PFSK-1 (cell line): ENCODE results near the gene FAM53A.

Experiments
- POLR2AphosphoS5 ChIP-seq: IDR thresholded peaks from 2 replicates; pipeline ENCODE4 v1.6.1; 2012; ENCODE audit warnings: low read depth, mild to moderate bottlenecking, control low read depth, low read length, moderate library complexity
- REST ChIP-seq, 2 experiments: IDR thresholded peaks; 2 replicates each; pipeline versions ENCODE4 v1.6.1 to v1.8.0; 2011 to 2012; ENCODE audit warnings: low read depth in 2 of 2, low read length in 2 of 2, control low read depth in 1 of 2, inconsistent platforms in 1 of 2, mild to moderate bottlenecking in 1 of 2, moderate library complexity in 1 of 2; ENCODE audit not compliant: insufficient read depth in 1 of 2
- SIN3A ChIP-seq: IDR thresholded peaks from 2 replicates; pipeline ENCODE4 v1.6.1; 2012; ENCODE audit warnings: mild to moderate bottlenecking, low read length, moderate library complexity, borderline replicate concordance; ENCODE audit not compliant: insufficient read depth

- no peak for TF ChIP-seq POLR2AphosphoS5
- TF ChIP-seq REST (IDR thresholded peaks at IDR 0.05; ENCODE audit: insufficient read depth in 1 of 2, low read depth in 2 of 2, low read length in 2 of 2) = no peak
- TF ChIP-seq SIN3A = no peak
Measured at GRCh38 chr4:1619151-1619672, 64.9 kb downstream of the FAM53A start.
